Amniotic epithelial cell (primary cell): ENCODE data around the gene TACSTD2.
"Not testable (repeated sequence)": the region's sequence is repeated elsewhere in the genome, so short reads cannot be mapped to it uniquely, and the experiment has no call there.

Experiments used
- DNase-seq: peaks from one replicate; pipeline ENCODE4 v3.0.0-alpha.2; 2010; ENCODE audit warnings: low read depth

Gene TACSTD2

GRCh38 chr1:58576727-58577653 is at the start of gene TACSTD2:
Gene TACSTD2, minus strand, starts transcription at chr1:58577252. Its CDS starts 96 bp downstream, at chr1:58577156.
- no peak for DNase-seq

GRCh38 chr1:58626293-58626692 is 49.2 kb upstream of the TACSTD2 start:
- DNase-seq, result no peak

GRCh38 chr1:58623259-58623658 is 46.2 kb upstream of the TACSTD2 start:
- not testable (repeated sequence) for DNase-seq

- DNase-seq, result no peak
Observed at GRCh38 chr1:58622571-58622970, 45.5 kb upstream of the TACSTD2 start.

GRCh38 chr1:58621391-58621790 is 44.3 kb upstream of the TACSTD2 start:
- DNase-seq, result peak; percentile 67

- DNase-seq, result no peak
Observed at GRCh38 chr1:58620926-58621325, 43.9 kb upstream of the TACSTD2 start.

GRCh38 chr1:58620259-58620658 is 43.2 kb upstream of the TACSTD2 start:
- no peak for DNase-seq

GRCh38 chr1:58619286-58620054 is 42.4 kb upstream of the TACSTD2 start:
- DNase-seq, result no peak

GRCh38 chr1:58618303-58618702 is 41.3 kb upstream of the TACSTD2 start:
- peak; percentile 96 for DNase-seq

GRCh38 chr1:58611861-58612385 is 34.9 kb upstream of the TACSTD2 start:
- DNase-seq, result no peak

- DNase-seq, result peak; percentile 31
Observed at GRCh38 chr1:58608945-58609344, 31.9 kb upstream of the TACSTD2 start.

GRCh38 chr1:58608297-58608696 is 31.2 kb upstream of the TACSTD2 start:
- DNase-seq, result peak; percentile 49

- DNase-seq, result peak; percentile 69
Observed at GRCh38 chr1:58607391-58607790, 30.3 kb upstream of the TACSTD2 start.

- DNase-seq, result not testable (repeated sequence)
Observed at GRCh38 chr1:58601921-58602320, 24.9 kb upstream of the TACSTD2 start.

GRCh38 chr1:58597996-58598395 is 20.9 kb upstream of the TACSTD2 start:
- DNase-seq, result no peak

- DNase-seq, result no peak
Observed at GRCh38 chr1:58597076-58597475, 20.0 kb upstream of the TACSTD2 start.

- no peak for DNase-seq
Observed at GRCh38 chr1:58596631-58597052, 19.6 kb upstream of the TACSTD2 start.

- DNase-seq, result no peak
Observed at GRCh38 chr1:58594546-58594945, 17.5 kb upstream of the TACSTD2 start.

- DNase-seq, result peak; percentile 92
Observed at GRCh38 chr1:58592522-58593134, 15.6 kb upstream of the TACSTD2 start.

- DNase-seq, result no peak
Observed at GRCh38 chr1:58591806-58592205, 14.8 kb upstream of the TACSTD2 start.

GRCh38 chr1:58590019-58590418 is 13.0 kb upstream of the TACSTD2 start:
- DNase-seq, result no peak

- no peak for DNase-seq
Observed at GRCh38 chr1:58588396-58588795, 11.3 kb upstream of the TACSTD2 start.
